NB4 (cell line): ENCODE measurements around the gene PRIMA1.

Experiments
- DNase-seq: peaks from one replicate; pipeline ENCODE4 v3.0.0; 2010; ENCODE audit warnings: low read depth
- H3K4me3 ChIP-seq: one replicate; pipeline ENCODE4 v1.5.1; 2011; ENCODE audit warnings: mild to moderate bottlenecking, low read depth, low read length, moderate library complexity
- MYC ChIP-seq: IDR thresholded peaks from 2 replicates; pipeline ENCODE4 v1.6.1; 2011; ENCODE audit warnings: low read depth, low read length
- POLR2A ChIP-seq: IDR thresholded peaks from 2 replicates; pipeline ENCODE4 v1.6.1; 2011; ENCODE audit warnings: mild to moderate bottlenecking; ENCODE audit not compliant: insufficient read length; ENCODE audit errors: extremely low read depth
- TF ChIP-seq, protein P1 (sequence below): IDR thresholded peaks from one replicate; pipeline ENCODE4 v1.5.1; 2012; ENCODE audit warnings: low read depth, low read length
- TF ChIP-seq, protein P2 (sequence below): IDR thresholded peaks from 2 replicates; pipeline ENCODE4 v1.6.1; 2011; ENCODE audit warnings: low read depth, low read length

PRIMA1 gene

DNA sequence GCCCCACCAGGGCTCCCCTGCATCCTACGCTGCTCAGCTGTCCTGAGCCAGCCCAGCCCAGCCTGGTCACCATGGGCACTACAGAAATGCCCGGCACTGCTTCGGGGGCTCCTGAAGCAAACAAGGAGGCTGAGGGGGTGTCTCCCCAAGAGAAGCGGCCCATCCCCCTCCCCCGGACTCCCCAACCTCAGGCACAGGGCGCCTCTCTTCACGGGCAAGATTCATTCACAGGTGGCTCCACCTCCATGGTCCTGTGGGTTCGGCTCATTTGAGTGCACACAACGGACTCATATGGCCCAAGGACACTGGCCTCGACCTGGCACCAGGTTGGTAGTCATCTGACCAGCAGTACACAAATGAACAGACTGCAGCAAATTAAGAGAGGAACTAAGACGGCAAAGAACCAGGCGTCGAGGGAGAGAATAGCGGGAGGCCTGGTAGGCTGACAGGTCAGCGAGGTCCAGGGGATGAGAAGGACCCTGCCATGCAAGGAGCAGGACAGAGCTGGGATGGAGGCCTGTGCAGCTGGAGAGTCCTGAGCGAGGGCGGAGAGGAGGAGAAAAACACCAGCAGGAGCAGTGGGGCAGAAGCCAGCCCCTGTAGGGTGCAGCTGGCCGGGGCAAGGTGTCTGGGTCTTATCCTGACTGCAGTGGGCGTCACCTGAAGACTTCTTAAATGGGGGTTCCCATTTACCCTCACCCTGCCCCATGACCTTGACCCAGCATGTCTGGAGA is 60.2 kb downstream of the PRIMA1 start:
- H3K4me3 ChIP-seq: no peak overlapping the region
- no peak for DNase-seq
- TF ChIP-seq MYC: no peak
- no peak for TF ChIP-seq POLR2A
- TF ChIP-seq, protein P1, sequence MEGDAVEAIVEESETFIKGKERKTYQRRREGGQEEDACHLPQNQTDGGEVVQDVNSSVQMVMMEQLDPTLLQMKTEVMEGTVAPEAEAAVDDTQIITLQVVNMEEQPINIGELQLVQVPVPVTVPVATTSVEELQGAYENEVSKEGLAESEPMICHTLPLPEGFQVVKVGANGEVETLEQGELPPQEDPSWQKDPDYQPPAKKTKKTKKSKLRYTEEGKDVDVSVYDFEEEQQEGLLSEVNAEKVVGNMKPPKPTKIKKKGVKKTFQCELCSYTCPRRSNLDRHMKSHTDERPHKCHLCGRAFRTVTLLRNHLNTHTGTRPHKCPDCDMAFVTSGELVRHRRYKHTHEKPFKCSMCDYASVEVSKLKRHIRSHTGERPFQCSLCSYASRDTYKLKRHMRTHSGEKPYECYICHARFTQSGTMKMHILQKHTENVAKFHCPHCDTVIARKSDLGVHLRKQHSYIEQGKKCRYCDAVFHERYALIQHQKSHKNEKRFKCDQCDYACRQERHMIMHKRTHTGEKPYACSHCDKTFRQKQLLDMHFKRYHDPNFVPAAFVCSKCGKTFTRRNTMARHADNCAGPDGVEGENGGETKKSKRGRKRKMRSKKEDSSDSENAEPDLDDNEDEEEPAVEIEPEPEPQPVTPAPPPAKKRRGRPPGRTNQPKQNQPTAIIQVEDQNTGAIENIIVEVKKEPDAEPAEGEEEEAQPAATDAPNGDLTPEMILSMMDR: no peak
- TF ChIP-seq, protein P2, sequence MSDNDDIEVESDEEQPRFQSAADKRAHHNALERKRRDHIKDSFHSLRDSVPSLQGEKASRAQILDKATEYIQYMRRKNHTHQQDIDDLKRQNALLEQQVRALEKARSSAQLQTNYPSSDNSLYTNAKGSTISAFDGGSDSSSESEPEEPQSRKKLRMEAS: no peak

DNA sequence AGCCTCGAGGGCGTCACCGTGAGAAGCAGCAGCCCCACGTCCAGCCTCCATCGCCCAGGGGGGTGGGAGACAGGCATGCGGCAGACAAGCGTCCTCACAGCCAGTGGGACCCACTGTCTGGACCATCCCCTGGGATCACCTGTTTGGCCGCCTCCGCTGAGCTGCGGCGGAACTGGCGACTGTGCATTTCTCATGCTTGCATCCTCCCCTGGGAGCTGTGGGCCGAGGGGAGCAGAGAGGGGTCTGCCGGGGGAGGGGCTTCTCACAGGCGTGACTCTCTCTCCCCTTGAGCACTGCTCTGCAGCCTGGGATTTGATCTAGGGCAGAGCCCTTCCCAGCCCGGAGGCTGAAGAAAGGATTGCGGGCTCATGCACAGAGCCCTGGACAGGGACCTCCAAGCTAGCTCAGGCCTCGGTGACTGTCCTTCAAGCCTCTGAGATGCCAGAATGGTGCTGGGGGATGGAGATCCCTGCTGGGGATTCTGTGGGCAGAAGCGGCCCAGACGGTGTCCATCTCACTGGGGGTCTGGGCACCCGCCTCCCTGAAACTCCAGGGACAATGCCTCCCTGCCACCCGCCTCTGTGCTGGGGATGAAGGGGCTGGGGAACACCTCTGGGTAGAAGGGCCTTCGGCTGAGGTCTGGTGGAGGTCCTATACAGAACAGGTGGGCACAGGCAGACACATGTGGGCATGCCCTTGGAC is 61.1 kb downstream of the PRIMA1 start:
- H3K4me3 ChIP-seq: no peak overlapping the region
- no peak for TF ChIP-seq MYC
- TF ChIP-seq, protein P1: no peak
- no peak for TF ChIP-seq POLR2A
- TF ChIP-seq, protein P2: no peak
- DNase-seq: no peak

DNA sequence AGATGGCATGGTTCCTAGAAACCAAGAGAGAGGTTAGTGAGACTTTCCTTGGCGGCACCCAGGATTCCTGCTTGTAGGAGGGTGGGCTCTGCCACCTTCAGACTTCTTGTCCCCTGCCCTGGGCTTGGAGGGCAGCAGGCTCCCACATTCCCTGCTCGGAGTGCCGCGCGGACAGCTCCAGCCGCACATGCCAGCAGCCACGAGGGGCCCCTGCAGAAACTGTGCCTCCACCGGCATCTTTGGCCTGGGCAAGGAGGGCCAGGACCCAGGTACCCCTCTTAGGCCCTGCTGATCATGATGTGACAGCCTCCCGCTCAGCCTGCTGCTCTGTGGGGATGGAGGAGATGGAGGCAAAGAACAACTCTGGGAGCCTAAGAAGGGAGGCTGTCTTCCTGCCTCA is 62.3 kb downstream of the PRIMA1 start:
- H3K4me3 ChIP-seq: no peak overlapping the region
- TF ChIP-seq MYC (no peak), POLR2A (no peak)
- TF ChIP-seq, protein P1: no peak
- TF ChIP-seq, protein P2: no peak
- DNase-seq: no peak

DNA sequence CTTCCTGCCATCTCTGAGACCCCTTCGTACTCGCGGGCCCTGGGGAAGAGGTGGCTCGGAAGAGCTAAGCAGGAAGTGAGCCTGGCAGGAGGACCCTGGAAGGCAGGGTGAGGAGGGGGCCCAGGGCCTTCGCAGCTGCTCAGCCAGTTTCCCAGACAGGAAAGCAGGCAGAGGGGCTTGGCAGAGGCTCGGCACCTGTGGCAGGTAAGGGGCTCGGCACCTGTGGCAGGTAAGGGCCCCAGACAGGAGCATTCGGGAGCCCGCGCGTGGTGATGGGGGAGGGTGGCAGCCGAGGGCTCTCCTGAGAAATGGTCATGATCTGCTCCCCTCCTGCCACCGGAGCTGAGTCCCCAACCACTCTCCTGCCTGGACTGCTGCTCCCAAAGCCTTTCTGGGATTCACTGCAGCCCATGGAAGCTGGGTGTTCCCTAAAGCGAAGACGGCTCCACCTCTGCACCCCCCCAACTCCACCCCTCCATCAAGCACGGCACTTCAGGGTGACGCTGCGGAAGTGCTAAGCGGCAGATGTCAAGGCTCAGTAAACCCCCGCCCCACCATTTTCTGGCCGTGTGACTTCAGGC is 63.2 kb downstream of the PRIMA1 start:
- TF ChIP-seq, protein P1: no peak
- TF ChIP-seq, protein P2: no peak
- no peak for TF ChIP-seq MYC
- TF ChIP-seq POLR2A: no peak
- no peak overlapping the region for H3K4me3 ChIP-seq
- DNase-seq: no peak

DNA sequence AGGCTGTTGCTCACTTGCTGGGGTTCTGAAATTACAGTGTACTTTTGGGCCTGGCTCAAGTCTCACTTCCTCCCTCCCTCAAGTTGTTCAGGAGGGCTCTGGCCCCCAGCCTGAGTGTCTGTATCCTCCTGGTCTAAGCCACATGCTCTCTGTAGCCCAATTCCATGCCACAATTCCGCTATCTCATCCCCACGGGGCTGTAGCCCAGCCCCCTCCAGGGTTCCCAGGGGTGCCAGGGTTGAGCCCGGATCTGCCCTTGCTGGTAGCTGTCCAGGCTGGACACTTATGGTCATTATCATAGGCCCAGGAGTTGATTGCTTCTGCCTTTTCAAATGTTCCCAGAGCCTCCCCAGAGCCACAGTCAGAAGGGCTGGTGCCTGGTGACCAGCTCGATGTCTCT is 65.3 kb downstream of the PRIMA1 start:
- H3K4me3 ChIP-seq: no peak overlapping the region
- no peak for TF ChIP-seq MYC
- no peak for TF ChIP-seq POLR2A
- TF ChIP-seq, protein P1: no peak
- TF ChIP-seq, protein P2: no peak
- DNase-seq: no peak
